NCI-H2196 (cell line): Measurements from ENCODE around the gene PLPPR2.
"Not testable (repeated sequence)": the region's sequence is repeated elsewhere in the genome, so short reads cannot be mapped to it uniquely, and the experiment has no call there.

Experiments used
- DNase-seq: peaks from one replicate; lab custom pipeline; 2025; ENCODE audit not compliant: unreplicated experiment; lab: John Stamatoyannopoulos, UW

PLPPR2 gene

DNA sequence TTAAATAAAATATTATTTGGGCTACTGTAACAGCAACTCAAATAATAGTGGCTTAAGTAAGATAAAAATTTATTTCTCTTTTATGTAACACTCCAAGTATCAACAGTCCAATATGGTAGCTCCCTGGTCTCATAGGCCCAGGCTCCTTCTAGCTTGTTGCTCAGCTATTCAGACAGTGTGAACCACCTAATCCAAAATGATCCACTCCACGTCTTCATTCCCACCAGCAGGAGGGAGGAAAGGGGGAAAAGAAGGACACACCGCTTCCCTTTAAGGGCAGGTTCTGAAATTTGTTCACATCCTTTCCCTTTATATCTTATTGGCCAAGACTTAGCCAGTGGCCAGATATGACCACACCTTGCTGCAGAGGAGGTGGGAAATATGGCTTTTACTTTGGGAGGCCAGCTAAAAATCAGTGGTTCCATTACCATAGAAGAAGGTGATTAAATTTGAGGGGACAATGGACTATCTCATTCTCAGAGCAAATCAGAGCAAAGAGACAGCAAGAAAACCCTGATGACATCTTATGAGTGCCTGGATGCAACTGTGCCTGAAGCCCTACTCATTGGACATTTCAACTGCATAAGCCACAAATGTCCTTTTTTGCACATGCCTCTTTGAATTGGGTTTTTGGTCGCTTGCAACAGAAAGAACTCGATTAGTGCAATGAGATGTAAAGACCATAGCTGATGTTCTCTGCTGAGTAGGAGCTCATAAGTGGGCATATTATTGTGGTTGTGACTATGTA, 35.9 kb downstream of the PLPPR2 start:
- no peak for DNase-seq

DNA sequence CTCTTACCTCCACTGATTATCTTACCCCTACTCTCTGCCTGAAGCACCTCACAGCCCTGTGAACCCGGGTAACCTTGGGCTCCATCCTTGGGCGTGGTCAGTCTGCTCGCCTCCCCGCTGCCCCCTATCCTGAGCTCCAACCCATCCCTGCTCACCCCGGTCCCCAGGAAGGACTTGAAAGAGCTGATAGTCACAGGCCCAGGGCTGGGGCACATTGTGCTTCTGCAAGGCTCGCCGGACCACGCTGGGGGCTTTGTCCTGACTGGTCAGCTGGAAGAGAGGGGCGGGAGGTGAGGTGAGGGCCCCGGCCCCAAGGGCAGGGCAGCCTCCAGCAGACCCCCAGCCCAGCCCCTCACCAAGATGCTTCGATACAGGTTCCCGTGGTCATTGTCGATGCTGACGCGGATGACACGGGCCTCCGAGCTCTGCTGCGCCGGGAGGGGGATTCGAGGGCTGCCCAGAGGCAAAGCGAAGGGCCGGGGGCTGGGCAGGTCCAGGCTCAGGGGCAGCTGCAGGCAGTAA, 41.9 kb downstream of the PLPPR2 start:
- no peak for DNase-seq

DNA sequence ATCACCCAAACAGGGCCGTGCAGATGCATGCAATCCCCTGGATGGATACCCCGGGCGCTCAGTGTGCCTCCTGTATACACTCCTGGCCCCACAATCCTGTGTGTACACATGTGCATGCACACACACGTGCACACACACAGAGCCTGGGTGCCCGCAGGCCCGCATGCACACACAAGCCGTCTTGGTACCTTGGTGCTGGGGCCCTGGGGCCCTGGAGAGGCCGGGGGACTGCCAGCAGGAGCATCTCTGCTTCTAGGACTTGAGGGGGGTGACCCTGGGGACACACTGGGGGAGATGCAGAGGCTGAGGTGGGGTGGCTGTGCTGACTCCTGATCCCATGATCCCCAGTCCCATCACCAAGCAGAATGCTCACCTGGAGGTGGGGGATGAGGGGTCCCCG, 44.4 kb downstream of the PLPPR2 start:
- DNase-seq, result no peak

DNA sequence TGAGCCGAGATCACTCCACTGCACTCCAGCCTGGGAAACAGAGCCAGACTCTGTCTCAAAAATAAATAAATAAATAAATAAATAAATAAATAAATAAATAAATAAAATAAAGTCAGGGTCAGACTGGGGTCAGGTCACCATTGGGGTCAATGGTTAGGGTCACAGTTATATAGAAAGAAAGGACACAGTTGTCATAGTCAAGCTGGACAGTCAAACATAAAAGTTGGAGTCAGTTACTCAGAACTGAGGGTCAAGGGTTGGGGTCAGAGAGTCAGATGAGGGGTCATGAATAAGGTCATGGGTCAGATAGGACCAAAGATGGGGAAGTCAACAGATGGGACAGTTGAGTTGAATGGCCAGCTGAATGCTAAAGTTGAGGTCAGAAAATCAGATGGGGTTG, 45.6 kb downstream of the PLPPR2 start:
- no peak for DNase-seq

DNA sequence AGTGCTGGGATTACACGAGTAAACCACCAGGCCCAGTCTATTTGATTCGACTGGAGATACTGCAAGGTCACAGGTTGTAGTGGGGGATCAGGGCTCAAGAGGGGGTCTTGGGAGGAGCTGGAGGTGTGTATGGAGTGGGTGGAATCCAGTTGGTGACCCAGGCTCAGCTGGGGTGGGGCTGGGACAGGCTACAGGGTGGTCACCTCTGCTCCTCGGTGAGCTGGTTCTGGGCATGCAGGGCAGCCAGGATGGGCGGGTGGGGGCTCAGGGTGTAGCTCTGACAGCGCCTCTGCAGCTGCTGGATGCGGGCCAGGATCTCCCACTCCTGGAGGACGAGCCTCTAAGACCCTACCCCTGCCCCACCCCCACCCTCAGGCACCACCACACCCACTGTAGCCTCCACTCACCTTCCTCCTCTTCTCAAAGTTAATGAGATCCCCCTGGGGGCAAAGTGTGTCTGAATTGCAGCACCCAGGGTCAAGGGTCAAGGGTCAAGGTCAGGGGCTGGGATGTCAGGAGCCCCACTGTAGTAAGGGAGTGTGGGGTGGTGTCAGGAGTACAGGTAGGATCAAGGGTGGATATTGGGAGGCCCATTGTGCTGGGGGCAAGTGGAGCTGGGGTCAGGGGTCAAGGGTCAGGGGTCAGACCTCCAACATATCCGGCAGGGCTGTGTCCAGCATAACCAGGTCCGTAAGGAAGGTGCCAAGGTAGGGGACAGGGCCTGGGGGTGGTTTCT, 46.7 kb downstream of the PLPPR2 start:
- DNase-seq, result no peak

DNA sequence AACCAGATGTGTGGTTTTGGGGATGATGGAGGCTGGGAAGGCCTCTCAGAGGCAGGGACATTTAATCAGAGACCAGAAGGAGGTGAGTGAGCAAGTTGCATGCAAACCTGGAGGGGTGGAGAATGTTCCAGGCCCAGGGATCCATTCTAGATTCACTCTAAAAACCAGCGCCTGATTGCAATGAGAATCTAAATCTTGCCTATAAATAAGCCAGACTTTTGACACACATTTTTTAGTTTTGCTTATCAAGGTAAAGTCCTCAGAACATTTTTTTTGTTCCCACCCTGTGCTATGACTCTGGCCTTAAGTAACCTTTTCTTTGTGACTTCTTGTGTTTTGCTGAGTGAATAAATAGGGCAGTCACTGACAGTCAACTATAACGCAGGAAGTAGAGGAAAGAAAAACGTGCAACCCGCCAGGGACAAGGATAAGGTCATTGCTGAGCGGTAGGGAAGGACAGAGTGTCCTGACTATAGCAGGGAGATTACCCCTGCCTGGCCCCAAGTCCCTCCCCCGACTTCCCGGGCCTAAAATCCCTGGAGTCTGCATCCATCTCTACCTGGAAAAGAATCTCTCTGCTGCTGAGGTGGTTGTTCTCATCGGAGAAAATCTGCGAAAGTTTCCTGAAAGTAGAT, 49.5 kb downstream of the PLPPR2 start:
- no peak for DNase-seq

DNA sequence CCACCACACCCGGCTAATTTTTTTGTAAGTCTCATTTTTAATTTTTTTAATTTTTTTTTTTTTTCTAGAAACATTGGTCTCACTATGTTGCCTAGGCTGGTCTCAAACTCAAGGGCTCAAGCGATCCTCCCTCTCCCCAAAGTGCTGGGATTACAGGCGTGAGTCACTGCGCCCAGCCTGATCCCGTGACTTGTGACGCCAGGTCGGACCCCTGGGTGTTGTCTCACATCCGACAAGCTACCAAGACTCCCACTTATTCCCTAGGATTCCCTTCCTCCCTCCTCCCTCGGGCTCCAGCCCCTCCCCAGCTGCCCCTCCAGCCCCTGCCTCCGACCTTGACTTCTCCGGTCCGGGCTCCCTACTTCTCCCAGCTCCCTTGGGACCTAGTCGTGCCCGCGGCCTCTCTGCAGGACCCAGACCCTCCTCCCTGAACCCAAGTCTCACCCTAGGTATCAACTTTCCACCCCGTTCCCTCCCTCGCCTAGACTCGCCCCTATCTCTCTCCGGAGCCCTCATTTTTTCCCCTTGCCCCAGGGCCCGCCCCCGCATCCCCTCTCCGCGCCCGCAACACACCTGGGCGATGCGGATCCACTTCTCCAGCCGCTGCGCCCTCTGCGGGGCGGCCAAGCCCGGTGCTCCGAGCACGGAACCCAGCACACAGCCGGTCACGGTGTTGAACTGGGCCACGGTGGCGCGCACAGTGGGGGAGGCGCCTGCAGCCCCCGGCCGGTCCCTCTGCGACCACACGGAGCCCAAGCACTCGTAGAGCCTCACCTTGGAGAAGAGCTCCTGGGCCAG, 50.8 kb downstream of the PLPPR2 start:
- no peak for DNase-seq

DNA sequence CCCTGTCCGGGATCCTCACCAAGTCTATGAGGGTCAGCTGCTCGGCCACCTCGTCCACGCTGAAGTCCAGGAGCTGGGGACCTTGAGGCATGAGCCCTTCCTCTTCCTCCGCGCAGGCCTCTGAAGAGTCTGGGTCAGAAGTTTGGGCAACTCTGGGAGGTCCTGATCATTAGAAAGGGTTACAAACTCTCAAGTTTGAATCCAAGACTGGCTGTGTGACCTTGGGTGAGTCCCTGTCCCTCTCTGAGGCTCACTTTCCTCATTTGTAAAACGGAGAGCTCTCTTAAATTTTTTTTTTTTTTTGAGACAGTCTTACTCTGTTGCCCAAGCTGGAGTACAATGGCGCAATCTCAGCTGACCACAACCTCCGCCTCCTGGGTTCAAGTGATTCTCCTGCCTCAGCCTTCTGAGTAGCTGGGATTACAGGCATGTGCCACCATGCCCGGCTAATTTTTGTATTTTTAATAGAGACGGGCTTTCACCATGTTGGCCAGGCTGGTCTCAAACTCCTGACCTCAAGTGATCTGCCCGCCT, 51.5 kb downstream of the PLPPR2 start:
- not testable (repeated sequence) for DNase-seq

DNA sequence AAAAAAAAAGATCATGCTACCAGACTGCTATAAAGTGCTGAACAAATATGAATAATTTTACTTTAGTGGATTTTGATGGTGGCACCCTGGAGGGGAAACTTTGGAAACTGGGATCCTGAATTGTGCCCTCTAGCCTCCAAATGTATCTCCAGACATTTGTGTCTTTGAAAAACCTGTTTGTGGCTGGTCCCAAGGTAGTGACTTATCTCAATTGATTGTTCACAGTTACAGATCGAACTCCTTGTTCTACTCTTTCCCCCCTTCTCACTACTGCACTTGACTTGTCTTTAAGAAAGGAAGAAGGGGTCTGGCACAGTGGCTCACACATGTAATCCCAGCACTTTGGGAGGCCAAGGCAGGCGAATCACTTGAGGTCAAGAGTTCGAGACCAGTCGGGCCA, 53.4 kb downstream of the PLPPR2 start:
- no peak for DNase-seq

DNA sequence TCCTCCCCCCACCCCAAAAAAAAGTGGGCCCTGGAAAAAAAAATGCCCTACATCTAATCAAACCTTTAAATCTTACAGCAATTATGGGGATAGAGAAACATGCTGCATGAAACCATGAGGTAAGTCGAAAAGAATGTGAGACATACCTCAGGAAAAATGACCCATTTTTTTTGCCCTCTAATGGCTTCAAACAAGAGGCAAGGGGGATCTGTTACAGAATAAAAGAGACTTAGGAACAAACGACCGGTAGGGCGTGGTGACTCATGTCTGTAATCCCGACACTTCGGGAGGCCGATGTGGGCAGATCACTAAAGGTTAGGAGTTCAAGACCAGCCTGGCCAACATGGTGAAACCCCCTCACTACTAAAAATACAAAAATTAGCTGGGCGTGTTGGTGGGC, 55.5 kb downstream of the PLPPR2 start:
- DNase-seq, result no peak

DNA sequence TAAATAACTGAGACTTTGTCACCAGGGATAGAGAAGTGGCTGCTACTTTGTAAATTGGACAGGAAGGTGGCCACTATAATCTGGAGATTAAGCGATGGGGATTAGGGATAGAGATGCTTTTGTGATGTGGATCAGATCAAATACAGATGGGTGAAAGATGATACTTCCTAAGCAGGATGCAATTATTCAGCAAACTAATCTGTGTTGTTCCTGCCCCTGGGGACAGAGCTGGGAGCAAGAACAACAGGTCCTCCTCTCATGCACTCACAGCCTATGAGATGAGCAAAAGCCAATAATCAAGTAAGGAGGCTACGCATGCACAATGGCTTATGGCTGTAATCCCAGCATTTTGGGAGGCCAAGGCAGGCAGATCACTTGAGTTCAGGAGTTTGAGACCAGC, 59.3 kb downstream of the PLPPR2 start:
- DNase-seq, result no peak
